Measurements from ENCODE around the gene NOC2L.

The NOC2L gene

DNA sequence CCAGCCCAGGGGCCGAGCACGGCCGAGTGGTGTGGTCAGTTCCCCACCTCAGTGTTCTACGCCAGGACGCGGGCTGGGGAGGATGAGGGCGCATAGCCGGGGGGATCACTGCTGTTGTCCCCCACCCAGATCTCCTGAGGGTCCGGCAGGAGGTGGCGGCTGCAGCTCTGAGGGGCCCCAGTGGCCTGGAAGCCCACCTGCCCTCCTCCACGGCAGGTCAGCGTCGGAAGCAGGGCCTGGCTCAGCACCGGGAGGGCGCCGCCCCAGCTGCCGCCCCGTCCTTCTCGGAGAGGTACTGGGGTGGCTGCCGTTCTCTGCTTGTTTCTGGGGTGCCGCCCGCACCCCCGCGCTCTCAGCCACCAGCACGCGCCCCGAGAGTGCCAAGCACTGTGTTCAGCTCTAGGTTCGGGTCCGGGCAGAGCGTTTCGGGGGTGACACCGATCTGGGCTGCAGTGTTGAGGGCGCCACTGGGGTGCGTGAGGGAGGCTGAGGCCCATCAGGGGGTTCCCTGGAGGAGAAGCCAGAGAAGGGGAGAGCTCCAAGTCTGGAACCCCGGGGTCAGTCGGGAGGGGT lies 18.0 kb downstream of the NOC2L start:
- DNase-seq = no peak

DNA sequence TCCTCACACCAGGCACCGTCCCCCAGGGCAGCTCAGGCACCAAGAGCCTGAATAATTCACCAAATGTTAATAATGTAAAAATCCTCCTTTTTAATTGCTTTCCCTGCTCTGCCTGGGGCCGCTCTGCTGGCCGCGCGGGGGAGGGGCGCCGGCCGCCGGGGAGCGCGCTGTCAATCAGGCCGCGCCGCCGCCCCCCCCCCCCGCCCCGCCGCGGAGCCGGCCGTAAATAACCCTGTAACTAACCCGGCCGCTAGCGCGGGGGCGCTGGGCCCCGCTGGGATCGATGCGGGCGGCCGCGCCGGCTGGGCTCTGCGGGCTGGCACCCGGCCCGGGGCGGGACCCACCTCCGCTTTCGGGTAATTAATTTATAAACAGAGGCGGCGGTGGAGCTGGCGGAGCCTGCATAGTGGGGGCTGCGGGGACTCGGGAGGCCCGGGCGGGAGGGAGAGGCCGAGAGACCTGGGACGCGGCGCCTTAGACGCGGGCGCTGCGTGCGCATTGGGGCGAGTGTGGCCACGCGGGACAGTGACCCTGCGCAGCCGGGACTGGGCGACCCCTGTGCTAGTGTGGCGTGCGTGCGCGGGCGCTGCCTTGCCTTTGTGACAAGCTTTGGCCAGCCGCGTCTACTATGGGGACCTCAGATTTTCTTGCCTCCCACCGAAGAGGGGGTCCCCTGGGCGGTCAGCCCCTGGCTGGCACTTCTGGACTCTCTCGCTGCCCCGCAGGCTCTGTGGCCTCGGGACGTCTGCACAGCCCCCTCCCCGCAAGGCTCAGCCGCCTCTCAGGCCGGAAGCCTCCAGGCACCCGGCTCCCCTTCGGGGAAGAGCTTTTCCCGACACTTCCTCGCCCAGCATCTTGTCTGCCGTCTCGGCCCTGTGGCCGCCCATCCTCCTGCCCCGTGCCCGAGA lies 18.7 kb downstream of the NOC2L start:
- DNase-seq = peak; percentile 63

DNA sequence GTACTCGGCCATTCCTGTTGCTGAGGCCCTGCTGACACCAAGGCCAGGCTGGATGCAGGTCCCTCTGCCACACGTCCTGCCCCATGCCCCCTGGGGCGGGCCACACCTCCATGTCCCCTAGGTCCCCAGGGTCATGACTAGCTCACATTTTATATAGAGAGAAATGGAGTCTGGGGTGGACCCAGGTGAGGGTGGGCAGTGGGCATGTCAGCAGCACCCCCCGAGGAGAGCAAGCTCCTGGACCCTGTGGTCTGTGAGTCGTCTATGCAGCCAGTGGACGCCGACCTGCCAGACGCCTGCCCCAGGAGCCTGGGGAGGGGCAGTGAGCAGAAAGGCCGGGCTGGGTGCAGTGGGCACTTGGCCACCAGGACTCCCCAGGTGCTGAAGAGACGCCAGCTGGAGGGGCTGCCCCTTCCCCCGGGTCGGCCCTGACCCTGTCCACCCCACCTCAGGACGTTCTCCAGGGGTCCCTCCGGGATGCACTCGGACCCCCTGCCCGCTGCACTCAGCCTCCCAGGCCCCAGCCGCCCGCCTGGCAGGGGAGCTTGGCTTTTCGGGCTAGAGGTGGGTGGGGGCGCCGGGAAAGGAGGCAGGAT lies 19.4 kb downstream of the NOC2L start:
- no peak for DNase-seq

DNA sequence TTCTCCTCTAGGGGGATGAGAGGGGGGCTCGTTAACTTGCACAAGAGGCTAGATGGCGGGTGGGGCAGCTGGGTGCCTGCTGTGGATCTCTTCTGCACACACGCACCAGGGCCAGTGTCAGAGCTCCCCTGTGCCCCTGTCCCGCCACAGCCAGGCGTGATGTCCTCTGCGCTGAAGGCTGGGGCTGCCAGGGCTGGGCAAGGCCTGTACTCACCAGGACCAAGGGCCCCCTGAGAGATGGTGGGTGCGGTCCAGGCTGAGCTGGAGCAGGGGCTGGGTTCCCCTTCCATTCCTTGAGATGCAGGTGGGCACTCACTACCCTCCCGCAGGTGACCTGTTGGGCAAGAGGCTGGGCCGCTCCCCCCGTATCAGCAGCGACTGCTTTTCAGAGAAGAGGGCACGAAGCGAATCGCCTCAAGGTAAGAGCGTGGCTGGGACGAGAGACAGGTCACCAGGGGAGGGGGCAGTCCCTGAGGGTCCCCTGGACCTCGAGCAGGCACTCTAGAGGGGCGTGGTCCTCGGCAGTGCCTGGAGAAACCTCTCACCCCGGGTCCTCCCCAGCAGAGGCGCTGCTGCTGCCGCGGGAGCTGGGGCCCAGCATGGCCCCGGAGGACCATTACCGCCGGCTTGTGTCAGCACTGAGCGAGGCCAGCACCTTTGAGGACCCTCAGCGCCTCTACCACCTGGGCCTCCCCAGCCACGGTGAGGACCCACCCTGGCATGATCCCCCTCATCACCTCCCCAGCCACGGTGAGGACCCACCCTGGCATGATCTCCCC lies 20.2 kb downstream of the NOC2L start:
- no peak for DNase-seq

DNA sequence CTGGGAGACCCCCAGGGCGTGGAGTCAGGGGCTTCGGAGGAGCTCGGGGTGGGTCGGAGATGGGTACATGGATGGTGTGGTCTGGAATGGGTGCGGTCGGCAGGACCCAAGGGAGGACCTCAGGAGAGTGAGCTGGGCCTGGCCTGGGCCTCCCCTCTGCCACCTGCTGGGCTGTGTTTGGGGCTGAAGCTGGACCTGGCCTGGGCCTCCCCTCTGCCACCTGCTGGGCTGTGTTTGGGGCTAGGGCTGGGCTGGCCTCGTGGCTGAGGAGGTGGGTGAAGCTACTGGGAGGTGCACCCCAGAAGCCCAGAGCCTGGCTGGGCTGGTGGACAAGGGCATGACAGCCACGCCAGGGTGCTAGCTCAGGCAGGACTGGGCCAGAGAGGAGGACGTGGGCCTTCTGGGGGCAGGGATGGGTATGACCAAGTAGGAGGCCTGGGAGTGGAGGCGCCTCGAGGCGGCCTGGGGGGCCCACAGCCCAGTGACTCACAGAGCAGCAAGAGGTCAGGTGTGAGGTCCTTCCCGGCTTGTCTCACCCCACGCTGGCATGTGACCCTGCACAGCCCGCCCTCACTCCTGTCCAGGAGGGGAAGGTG lies 20.9 kb downstream of the NOC2L start:
- no peak for DNase-seq

DNA sequence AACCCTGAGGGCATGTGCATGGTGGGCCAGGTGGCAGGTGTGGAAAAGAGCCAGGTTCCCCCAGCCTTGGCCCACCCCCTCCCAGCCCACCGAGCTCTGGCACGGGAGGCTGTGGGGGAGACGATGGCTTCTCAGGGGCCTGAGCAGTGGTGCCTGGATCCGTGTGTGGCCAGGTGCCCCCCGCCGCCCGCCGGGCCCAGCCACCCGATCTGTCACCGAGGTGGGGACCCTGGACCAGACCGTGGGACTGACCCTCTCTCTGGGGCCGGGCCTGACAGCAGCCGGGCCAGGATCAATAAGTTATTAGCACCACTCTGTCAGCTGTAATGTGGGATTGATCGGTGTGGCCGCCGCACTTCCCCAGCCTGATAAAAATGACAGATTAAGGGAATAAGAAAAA lies 21.5 kb downstream of the NOC2L start:
- DNase-seq = no peak

DNA sequence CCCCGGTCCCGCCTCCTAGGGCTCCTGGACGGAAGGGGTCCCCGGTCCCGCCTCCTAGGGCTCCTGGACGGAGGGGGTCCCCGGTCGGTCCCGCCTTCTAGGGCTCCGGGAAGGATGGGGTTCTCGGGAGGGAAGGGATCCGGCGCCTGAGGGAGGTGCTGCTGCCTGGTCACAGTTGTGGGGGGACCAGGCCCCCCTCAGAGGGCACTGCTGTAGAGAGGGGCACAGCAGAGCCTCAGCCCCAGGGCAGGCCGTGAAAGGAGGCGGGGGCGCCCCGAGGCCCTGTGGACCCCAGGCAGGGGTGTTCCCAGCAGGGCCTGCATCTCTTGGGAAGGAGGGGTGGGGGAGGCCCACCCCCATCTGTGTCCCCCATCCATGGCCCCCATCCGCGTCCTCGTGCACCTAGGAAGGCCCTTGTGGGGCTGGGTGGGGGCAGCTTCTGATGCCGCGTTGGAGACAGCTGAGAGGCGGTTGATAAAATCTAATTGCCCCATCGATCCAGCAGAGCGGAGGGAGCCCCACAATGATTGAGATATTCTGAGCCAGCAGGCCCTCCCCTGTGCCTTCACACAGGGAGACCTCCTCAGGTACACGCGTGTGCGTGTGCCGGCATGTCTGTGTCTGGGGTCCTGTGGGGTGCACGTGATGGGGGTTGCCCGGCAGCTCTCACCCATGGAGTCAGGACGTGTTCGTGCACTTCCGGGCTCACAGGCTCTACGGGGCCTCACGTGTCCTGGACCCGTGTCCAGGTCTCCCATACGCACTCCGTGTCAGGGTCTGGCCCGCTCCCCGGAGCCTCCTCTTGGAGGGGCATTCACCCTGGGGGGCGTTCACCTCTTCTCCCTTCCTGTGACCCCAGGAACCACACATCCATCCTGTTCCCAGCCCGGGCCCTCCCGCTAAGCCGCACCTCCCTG lies 22.4 kb downstream of the NOC2L start:
- DNase-seq = no peak

DNA sequence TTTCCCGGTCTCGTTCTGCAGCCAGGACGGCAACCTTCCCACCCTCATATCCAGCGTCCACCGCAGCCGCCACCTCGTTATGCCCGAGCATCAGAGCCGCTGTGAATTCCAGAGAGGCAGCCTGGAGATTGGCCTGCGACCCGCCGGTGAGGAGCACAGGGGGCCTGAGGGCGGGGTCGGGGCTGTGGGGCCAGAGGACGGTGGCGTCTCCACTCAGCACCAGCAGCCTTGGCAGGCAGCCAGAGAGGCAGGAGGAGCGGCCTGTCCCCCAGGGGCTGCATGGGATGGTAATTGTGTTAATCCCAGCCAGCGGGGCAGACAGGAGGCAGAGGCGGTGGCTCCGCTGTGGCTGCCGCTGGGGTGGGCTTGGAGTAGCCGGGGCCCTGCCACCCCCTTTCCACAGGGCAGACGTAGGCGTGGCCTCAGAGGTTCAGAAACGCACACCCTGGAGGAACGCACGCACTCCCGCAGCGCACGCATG lies 23.3 kb downstream of the NOC2L start:
- no peak for DNase-seq

DNA sequence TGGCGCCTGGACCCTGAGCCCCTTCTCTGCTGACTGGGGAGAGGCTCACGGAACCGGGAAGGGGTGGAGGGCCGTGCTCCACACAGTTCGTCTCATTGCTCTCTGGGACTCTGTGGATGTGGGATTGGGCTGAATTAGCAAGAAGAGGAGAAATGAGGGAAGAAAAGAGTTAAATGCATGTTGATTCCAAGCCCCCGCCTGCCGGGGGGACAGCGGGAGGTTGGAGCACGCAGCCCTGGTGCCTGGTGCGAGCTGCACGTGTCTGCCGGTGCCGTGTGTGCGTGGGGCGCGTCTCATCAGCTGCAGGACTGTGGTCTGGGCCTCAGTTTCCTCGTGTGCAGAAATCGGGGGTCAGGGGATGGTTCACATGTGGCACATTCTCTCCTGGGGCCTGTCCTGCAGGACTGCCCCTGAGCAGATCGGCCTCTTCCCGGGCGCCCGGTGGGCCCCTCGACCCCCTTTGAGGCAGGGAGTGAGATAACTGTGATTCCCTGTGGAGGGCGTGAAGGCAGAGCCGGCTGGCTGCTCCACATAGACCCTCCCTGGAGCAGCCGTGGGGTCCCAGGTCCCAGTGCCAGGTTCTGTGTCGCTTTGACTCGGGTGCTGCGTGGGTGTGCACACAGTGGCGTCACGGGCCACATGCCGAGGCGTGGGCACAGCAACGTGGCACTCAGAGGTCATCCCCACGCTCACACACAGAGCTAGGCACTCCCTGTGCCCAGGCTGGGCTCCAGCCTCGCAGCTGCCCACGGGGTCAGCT lies 23.9 kb downstream of the NOC2L start:
- DNase-seq = no peak

DNA sequence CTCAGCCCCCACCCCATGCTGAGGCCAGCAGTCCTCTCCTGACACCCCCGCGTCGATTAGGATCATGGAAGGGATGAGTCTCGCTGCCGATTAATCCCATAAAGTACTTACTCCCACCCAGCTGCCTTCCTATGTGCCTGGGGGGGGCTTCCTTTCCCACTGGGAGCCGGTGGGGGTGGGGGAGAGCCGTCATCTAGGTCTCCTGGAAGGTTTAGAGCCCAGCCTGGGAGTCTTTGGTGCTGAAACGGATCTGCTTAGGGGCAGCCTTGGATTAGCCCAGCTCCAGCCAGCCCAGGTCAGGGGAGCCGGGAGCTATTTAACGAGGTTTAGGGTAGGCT lies 25.5 kb downstream of the NOC2L start:
- DNase-seq = no peak

DNA sequence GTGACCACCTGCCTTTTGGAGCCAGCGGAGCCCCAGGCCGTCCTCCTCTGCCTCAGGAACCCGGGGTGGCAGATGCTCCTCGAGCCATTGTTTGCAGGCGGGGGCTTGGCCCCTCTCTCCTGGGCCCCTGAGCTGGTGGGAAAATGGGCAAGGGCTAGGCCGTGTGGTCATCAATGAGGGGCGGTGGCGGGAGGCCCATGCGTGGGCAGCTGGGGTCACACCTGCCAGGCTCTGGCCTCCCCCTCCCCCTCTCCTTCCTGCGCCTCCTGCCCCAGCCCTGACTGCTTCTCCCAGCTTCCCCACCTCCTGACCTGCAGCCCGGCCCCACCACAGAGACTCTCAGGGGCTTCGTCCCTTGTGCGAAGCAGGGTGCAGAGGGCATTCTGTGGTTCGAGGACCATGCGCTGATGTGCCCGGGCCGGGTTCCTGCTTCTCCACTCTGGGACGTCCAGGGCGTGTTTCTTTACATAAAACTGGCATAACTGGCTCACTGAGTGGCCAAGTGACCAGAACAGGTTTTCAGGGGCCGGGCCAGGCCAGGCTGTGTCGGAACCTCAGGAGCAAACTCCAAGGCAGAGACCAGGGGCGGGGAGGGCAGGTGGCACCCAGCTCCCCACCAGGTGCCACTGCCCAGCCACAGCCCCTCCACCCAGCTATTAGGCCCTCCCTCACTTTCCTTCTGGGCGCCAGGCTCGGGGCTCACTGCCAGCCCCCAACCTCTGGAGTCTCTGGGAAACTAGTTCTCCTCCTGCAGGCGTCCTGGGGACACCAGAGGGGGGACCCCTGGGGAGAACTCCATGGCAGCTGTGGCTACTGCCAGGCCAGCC lies 26.1 kb downstream of the NOC2L start:
- no peak for DNase-seq

DNA sequence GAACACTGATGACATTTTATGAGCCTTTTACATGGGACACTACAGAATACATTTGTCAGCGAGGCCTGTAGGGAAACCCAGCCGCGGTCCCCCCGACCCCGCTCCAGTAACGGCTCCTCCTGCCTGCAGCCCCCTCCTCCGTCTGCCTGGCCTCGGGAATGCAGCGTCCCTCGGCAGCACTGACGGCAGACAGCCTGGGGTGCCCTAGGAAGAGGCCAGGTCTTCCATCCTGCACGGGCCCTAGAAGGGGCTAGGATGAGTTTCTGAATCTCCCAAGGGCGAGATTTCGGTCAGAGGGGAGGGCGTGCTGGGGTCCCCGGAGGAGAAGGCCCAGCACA lies 26.9 kb downstream of the NOC2L start:
- no peak for DNase-seq

DNA sequence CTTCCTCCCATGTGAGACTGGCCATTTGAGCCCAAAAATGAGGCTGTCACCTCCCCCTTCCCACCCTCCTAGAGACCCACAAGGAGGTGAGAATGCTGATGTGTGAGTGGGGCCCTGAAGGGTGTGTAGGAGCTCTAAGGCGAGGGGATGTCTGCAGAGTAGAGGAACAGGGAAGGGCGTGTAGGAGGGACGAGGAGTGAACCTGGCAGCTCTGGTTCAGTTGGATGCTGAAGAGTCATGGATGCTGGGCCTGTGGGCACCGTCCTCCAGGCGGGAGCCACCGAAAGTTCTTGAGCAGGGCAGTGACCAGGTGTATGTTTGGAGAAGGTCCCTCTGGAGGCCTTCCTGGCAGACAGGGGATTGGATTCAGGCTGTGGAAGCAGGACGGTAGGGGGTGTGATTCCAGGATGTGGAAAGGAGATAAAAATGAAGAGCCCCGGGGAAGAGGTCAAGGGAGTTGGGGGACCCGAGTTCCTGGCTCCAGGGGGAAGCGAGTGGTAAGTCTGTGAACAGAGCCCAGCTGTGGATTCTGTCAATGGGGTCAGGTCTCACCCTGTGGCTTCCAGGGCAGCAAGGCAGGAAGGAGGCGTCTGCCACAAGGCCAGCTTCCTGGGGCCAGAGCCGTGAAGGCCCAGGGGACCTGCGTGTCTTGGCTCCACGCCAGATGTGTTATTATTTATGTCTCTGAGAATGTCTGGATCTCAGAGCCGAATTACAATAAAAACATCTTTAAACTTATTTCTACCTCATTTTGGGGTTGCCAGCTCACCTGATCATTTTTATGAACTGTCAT lies 27.5 kb downstream of the NOC2L start:
- DNase-seq = no peak

DNA sequence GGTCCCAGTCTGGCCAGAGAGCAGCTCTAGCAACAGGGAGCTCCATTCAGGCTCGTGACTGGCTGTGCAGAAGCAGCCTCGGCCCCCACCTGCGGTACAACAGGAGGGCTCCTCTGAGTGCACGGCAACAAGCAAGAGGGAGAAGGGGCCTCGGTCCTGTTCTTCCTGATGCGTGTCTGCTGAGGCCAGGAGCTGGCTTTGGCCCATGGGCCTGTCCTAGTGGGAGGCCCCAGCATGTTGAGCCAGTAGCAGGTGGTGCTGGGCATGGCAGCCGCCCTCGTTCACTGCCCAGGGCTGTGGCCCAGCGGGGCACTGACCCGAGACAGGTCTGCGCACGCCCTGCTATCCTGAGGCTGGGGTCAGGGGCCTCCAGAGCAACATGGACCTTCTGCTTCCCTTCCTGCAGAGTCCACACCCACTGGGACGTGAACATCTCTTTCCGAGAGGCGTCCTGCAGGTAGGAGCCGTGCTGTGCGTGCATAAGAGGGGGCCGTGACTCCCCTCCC lies 28.4 kb downstream of the NOC2L start:
- no peak for DNase-seq

DNA sequence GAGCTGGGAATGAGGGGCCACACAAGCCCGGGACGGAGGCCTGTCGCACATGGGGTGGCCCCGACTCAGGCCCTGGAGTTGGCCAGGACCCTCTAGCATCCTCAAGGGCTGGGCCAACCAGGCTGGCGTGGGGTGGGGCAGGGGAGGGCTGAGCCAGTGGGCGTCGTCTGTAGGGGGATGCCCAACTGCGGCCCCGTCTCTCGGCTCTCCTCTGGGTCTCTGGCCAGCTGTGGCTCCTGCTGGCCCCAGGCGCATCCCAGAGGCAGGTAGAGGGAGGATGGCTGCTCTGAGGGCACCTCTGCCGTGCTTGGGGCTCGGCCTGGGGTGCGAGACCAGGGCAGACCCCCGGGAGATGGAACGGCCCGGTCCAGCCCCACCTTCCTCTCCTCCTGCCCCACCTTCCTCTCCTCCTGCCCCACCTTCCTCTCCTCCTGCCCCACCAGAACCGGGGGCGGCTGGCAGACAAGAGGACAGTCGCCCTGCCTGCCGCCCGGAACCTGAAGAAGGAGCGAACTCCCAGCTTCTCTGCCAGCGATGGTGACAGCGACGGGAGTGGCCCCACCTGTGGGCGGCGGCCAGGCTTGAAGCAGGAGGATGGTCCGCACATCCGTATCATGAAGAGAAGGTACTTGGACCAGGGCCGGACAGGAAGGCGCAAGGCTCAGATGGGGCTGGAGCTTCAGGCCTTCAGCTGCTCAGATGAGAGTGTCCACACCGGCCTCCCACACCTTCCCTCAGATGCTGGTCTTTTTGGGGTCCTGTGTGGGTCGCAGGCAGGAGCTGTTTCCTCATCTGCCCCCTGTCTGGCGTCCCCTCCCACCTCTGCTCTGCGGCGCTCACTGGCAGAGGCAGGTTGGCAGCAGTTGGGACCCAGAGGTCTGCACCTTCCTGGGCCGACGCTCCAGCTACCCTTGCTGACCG lies 29.1 kb downstream of the NOC2L start:
- DNase-seq = no peak

DNA sequence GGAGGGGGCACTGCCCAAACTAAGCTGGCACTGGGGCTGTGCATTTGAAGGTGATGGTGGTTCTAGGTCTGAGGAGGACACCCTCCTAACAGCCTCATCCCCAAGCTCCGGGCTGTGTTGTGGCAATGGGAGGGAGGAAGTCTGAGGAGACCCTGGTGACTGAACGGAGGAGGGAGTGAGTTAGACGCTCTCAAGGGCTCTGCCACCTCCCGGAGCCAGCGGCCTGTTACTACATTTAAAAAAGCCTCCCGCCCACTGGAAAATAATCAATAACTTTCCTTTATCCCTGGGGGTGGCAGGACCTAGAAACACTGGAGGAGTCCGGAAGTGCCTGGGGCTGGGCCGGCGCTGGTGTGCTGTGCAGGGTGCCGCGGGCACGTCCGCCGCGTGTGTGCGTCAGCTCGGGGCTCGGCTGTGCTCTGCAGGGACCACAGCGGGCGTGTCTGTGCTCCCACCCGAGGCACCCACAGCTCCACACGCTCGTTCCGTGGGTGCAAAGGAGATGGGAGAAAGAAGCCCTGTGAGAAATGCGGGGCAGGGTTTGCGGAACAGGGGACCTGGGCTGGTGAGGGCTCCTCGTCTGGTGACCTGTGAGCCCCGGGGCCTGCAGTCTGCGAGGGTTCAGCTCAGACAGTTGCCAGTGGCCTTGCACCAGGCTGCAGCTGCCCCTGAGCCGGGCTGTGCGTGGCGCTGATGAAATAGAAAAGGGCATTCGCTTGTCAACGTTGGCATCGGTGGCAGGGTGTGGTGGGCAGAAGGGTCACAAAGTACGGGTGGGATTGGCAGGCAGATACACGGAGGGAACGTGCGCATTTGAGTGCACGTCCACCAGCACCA lies 30.0 kb downstream of the NOC2L start:
- no peak for DNase-seq

DNA sequence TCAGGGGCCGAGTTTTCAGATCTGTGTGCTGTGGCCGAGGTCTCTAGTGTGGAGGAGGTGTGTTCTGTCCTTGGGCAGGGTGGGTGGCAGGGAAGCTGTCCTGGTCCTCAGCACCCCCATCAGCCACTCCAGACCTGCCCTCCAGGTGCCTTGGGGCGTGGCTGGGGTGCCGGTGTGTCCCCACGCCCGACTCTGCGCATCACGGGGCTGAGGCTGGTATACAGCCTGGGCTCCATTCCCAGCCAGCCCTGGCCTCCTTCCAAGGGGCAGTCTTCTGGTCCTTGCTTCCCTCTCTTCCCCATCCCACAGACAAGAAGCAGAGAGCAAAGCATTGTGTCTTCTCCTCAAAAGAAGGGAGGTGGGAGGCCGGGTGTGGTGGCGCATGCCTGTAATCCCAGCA lies 31.3 kb downstream of the NOC2L start:
- no peak for DNase-seq
